ENCODE measurements around the gene POLR3E. TPM values are rescaled to one million over a fixed set of nuclear protein-coding genes. Genes with fewer than 3 reads are reported as not detected.

The POLR3E gene
- total and polyA plus RNA-seq, 7 experiments from 2014 or later: 11.8 to 232 (median 107) TPM

DNA sequence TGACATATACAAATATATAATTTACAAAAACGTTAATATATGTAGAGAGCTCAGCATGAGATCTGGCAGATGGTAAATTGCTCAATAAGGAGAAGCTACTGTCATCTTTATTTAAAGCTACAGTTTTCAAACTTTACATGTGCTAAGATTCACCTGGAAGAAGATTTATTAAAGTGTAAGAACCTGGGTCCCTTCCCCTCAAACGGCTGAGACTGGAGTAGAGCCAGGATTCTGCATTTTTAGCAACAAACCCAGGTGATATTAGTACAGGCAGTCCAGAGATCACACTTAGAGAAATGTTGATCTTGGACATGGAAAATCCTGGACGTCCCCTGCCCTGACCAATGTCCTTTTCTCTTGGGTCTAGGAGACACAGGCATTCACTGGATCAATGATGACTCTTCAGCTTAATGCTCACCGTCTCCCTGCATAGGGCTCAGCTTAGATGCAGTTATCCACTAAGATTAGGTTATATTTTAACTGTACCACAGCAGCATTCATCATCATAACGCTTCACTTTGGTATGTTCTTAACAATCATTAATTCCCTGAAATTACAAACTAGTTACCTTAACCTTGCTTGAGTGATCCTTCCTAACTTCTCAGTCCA, 56.8 kb downstream of the POLR3E start:
- CTCF ChIA-PET: no interaction called here
- Histone ChIP-seq H3K9me3 (ENCODE audit: control insufficient read depth in 2 of 3, low read length in 3 of 3) (no peaks in the 10 kb centered on the region), H3K27me3 (ENCODE audit: control insufficient read depth in 2 of 2, insufficient read depth in 2 of 2, low read length in 2 of 2) (no peaks in the 10 kb centered on the region), H3K4me1 (ENCODE audit: control insufficient read depth in 2 of 2, insufficient read depth in 2 of 2, low read length in 2 of 2) (peaks cover 50 to 59% of the 10 kb centered on the region in 2 donors), H3K27ac (ENCODE audit: low read depth, low read length) (peak overlapping the region; percentile 48), H3K4me3 (ENCODE audit: low read length) (no peak overlapping the region), H3K36me3 (ENCODE audit: control insufficient read depth in 2 of 3, insufficient read depth in 3 of 3, low read length in 3 of 3) (peaks cover 0 to 13% (median 12%) of the 10 kb centered on the region in 3 experiments)
- peak overlapping the region in 9 of 10 donors; percentile 8 to 49 (median 36) for H3K4me3 Mint-ChIP-seq
- no peaks in the 10 kb centered on the region for H3K27me3 Mint-ChIP-seq
- POLR2A ChIA-PET: interaction anchor here (0.5 to 4.9 kb wide), 8 partner anchors 9 to 56 kb away, joined by 3 to 38 read pairs (median 8); partner anchors contain the start of gene CDR2
- intact Hi-C loops (cut with micrococcal nuclease): loop anchor here in 1 of 2 donors (2.0 to 10.0 kb wide), 2 partner anchors 17 to 1449 kb away; partner anchors contain the start of genes DCUN1D3 and LYRM1
- peak overlapping the region; percentile 69 to 88 (median 83) for H3K27ac Mint-ChIP-seq
- H3K36me3 Mint-ChIP-seq: peaks cover 7 to 43% (median 27%) of the 10 kb centered on the region in 5 donors
- peaks cover 0 to 2% (median 0%) of the 10 kb centered on the region in 11 donors for H3K9me3 Mint-ChIP-seq
- ATAC-seq: no peak
- no peak for DNase-seq
- peaks cover 32 to 76% (median 67%) of the 10 kb centered on the region in 7 donors for H3K4me1 Mint-ChIP-seq

DNA sequence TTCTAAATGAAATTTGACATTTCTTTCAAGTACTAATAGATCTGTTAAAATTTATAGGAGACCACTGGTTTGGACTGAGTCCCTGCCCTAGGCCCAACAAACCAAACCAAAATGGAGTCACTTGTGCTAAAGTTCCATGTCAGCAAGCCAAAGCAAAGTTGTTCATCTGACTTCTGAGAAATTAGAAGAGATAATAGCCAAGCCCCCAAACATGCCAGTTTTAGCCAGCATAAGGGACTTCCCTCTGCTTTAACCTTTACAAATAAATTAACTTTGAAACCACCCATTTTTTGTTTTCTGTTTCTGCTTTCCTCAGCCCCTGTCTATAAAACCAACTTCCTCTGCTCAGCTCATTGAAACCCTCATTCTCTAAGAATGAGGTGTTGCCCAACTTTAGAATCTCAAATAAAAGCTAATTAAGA, 58.3 kb downstream of the POLR3E start:
- intact Hi-C loops (cut with micrococcal nuclease): loop anchor here in 1 of 2 donors (2.0 to 10.0 kb wide), 3 partner anchors 19 to 1451 kb away; partner anchors contain the start of genes DCUN1D3 and LYRM1
- no peaks in the 10 kb centered on the region for H3K9me3 ChIP-seq (ENCODE audit: control insufficient read depth in 2 of 3, low read length in 3 of 3)
- ATAC-seq: no peak

DNA sequence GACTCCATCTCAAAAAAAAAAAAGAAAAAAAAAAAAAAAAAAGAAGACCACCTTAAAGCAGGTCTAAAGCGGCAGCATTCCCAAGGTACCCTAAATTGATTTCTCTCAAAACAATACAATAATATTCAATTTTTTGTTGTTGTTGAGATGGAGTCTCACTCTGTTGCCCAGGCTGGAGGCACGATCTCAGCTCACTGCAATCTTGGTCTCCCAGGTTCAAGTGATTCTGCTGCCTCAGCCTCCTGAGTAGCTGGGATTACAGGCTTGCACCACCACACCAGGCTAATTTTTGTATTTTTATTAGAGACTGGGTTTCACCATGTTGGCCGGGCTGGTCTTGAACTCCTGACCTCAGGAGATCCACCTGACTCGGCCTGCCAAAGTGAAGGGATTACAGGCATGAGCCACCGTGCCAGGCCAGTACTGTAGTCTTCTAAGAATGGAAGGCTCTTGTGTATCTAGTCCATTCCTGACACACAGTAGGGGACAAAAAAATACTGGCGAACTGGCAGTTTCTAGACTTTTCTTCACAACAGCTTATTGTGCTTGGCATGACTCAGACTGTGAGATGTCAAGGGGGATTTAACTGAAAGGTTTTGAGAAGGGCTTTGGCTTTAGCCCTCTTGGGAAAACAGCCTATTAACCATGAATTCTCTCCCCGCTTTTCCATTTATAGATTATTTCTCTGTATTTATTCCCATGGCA, 59.9 kb downstream of the POLR3E start:
- ATAC-seq: peak; percentile 7
- H3K27ac ChIP-seq (ENCODE audit: low read depth, low read length): peak overlapping the region; percentile 64

More for the DNA sequence above, 58.3 kb downstream of the POLR3E start:
- Mint-ChIP-seq H3K36me3 (peaks cover 0 to 40% (median 23%) of the 10 kb centered on the region in 5 donors), H3K9me3 (peaks cover 0 to 2% (median 0%) of the 10 kb centered on the region in 11 donors), H3K27me3 (no peaks in the 10 kb centered on the region), H3K4me3 (peak overlapping the region in 9 of 10 donors; percentile 5 to 69 (median 35)), H3K27ac (peak overlapping the region; percentile 37 to 84 (median 77)), H3K4me1 (peaks cover 39 to 88% (median 80%) of the 10 kb centered on the region in 7 donors)
- H3K27me3 ChIP-seq (ENCODE audit: control insufficient read depth in 2 of 2, insufficient read depth in 2 of 2, low read length in 2 of 2): no peaks in the 10 kb centered on the region
- H3K4me1 ChIP-seq (ENCODE audit: control insufficient read depth in 2 of 2, insufficient read depth in 2 of 2, low read length in 2 of 2): peaks cover 56 to 69% of the 10 kb centered on the region in 2 donors
- peak in 1 of 9 donors; percentile 12 for DNase-seq
- peak overlapping the region; percentile 19 for H3K27ac ChIP-seq (ENCODE audit: low read depth, low read length)
- ChIA-PET POLR2A (interaction anchor here (1.0 to 4.9 kb wide), 6 partner anchors 10 to 163 kb away, joined by 3 to 38 read pairs (median 9); no protein-coding TSS in a partner anchor), CTCF (interaction anchor here (0.8 to 1.2 kb wide), 2 partner anchors 37 to 65 kb away, joined by 3 read pairs; no protein-coding TSS in a partner anchor)
- H3K36me3 ChIP-seq (ENCODE audit: control insufficient read depth in 2 of 3, insufficient read depth in 3 of 3, low read length in 3 of 3): peaks cover 0 to 5% (median 0%) of the 10 kb centered on the region in 3 experiments
- H3K4me3 ChIP-seq (ENCODE audit: low read length): no peak overlapping the region

GRCh38 chr16:22357635-22357971, 60.4 kb downstream of the POLR3E start:
- ChIA-PET POLR2A (interaction anchor here (0.8 to 5.7 kb wide), 12 partner anchors 10 to 168 kb away, joined by 3 to 93 read pairs (median 6); partner anchors contain the start of gene CDR2), CTCF (interaction anchor here (0.6 to 1.8 kb wide), 4 partner anchors 21 to 169 kb away, joined by 3 to 6 read pairs (median 5); no protein-coding TSS in a partner anchor)
- intact Hi-C loops (cut with micrococcal nuclease): loop anchor here in 1 of 2 donors (1.0 to 10.0 kb wide), 3 partner anchors 17 to 1453 kb away; partner anchors contain the start of genes CDR2, DCUN1D3 and LYRM1
- Mint-ChIP-seq H3K4me1 (peaks cover 41 to 90% (median 82%) of the 10 kb centered on the region in 7 donors), H3K27ac (peak overlapping the region; percentile 85 to 98 (median 93)), H3K9me3 (peaks cover 0 to 2% (median 0%) of the 10 kb centered on the region in 11 donors), H3K27me3 (no peaks in the 10 kb centered on the region), H3K4me3 (peak overlapping the region in 9 of 10 donors; percentile 36 to 88 (median 71)), H3K36me3 (peaks cover 0 to 29% (median 22%) of the 10 kb centered on the region in 5 donors)
- DNase-seq (peak in 3 of 9 donors; percentile 36 to 52 (median 43)), ATAC-seq (peak; percentile 69)
- Histone ChIP-seq H3K27me3 (ENCODE audit: control insufficient read depth in 2 of 2, insufficient read depth in 2 of 2, low read length in 2 of 2) (no peaks in the 10 kb centered on the region), H3K9me3 (ENCODE audit: control insufficient read depth in 2 of 3, low read length in 3 of 3) (no peaks in the 10 kb centered on the region), H3K27ac (ENCODE audit: low read depth, low read length) (peak overlapping the region; percentile 64), H3K4me3 (ENCODE audit: low read length) (peak overlapping the region; percentile 3), H3K4me1 (ENCODE audit: control insufficient read depth in 2 of 2, insufficient read depth in 2 of 2, low read length in 2 of 2) (peaks cover 56 to 71% of the 10 kb centered on the region in 2 donors), H3K36me3 (ENCODE audit: control insufficient read depth in 2 of 3, insufficient read depth in 3 of 3, low read length in 3 of 3) (peaks cover 0 to 5% (median 0%) of the 10 kb centered on the region in 3 experiments)

More for the DNA sequence above, 59.9 kb downstream of the POLR3E start:
- Mint-ChIP-seq H3K4me1 (peaks cover 41 to 90% (median 82%) of the 10 kb centered on the region in 7 donors), H3K36me3 (peaks cover 0 to 29% (median 21%) of the 10 kb centered on the region in 5 donors), H3K9me3 (peaks cover 0 to 2% (median 0%) of the 10 kb centered on the region in 11 donors), H3K27me3 (no peaks in the 10 kb centered on the region), H3K27ac (peak overlapping the region; percentile 85 to 98 (median 93)), H3K4me3 (peak overlapping the region in 9 of 10 donors; percentile 36 to 88 (median 71))
- Histone ChIP-seq H3K36me3 (ENCODE audit: control insufficient read depth in 2 of 3, insufficient read depth in 3 of 3, low read length in 3 of 3) (peaks cover 0 to 5% (median 0%) of the 10 kb centered on the region in 3 experiments), H3K27me3 (ENCODE audit: control insufficient read depth in 2 of 2, insufficient read depth in 2 of 2, low read length in 2 of 2) (no peaks in the 10 kb centered on the region), H3K4me3 (ENCODE audit: low read length) (peak overlapping the region; percentile 3), H3K4me1 (ENCODE audit: control insufficient read depth in 2 of 2, insufficient read depth in 2 of 2, low read length in 2 of 2) (peaks cover 56 to 73% of the 10 kb centered on the region in 2 donors), H3K9me3 (ENCODE audit: control insufficient read depth in 2 of 3, low read length in 3 of 3) (no peaks in the 10 kb centered on the region)
- intact Hi-C loops (cut with micrococcal nuclease): loop anchor here in 1 of 2 donors (1.0 to 10.0 kb wide), 3 partner anchors 17 to 1452 kb away; partner anchors contain the start of genes CDR2, DCUN1D3 and LYRM1
- CTCF ChIA-PET: interaction anchor here (0.6 to 1.8 kb wide), 4 partner anchors 20 to 168 kb away, joined by 3 to 6 read pairs (median 5); no protein-coding TSS in a partner anchor
- POLR2A ChIA-PET: interaction anchor here (1.0 to 5.7 kb wide), 10 partner anchors 9 to 167 kb away, joined by 3 to 93 read pairs (median 7); partner anchors contain the start of gene CDR2
- no peak for DNase-seq

DNA sequence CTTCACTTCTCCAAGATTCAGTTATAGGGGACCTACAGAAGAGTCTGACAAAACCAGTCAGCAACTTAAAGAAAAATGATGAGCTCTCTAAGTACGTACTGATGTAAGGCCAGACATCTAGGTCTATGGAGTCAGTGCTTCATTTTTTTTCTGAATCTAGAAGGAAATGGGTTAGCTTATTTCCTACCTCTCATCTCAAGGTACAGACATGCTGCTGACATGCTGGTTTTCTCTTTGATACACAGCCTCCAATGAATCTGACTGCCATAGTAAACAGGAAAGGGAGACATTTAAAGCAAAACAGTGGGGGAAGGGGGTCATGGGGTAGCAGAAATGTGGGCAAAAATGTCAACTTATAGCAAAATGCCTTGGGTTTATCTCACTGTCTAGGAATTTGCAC, 60.8 kb downstream of the POLR3E start:
- H3K27me3 ChIP-seq (ENCODE audit: control insufficient read depth in 2 of 2, insufficient read depth in 2 of 2, low read length in 2 of 2): no peaks in the 10 kb centered on the region
- H3K4me1 Mint-ChIP-seq: peaks cover 41 to 89% (median 78%) of the 10 kb centered on the region in 7 donors
- peak overlapping the region; percentile 3 for H3K4me3 ChIP-seq (ENCODE audit: low read length)
- H3K27me3 Mint-ChIP-seq: no peaks in the 10 kb centered on the region
- CTCF ChIA-PET: interaction anchor here (0.6 to 1.8 kb wide), 5 partner anchors 21 to 169 kb away, joined by 3 to 6 read pairs (median 5); no protein-coding TSS in a partner anchor
- peak overlapping the region; percentile 85 to 98 (median 93) for H3K27ac Mint-ChIP-seq
- H3K9me3 Mint-ChIP-seq: peaks cover 0 to 2% (median 0%) of the 10 kb centered on the region in 11 donors
- POLR2A ChIA-PET: interaction anchor here (0.8 to 5.7 kb wide), 14 partner anchors 10 to 168 kb away, joined by 3 to 93 read pairs (median 5); partner anchors contain the start of genes CDR2 and POLR3E
- peaks cover 0 to 33% (median 24%) of the 10 kb centered on the region in 5 donors for H3K36me3 Mint-ChIP-seq
- intact Hi-C loops (cut with micrococcal nuclease): loop anchor here (1.0 to 10.0 kb wide), 4 partner anchors 11 to 1453 kb away; partner anchors contain the start of genes CDR2 (in 2 of the 2), DCUN1D3 (in 1 of the 2) and LYRM1 (in 1 of the 2)
- peak overlapping the region; percentile 36 to 88 (median 71) for H3K4me3 Mint-ChIP-seq
- peak overlapping the region; percentile 64 for H3K27ac ChIP-seq (ENCODE audit: low read depth, low read length)
- H3K36me3 ChIP-seq (ENCODE audit: control insufficient read depth in 2 of 3, insufficient read depth in 3 of 3, low read length in 3 of 3): peaks cover 0 to 6% (median 0%) of the 10 kb centered on the region in 3 experiments
- peak in 7 of 9 donors; percentile 69 to 87 (median 81) for DNase-seq
- no peaks in the 10 kb centered on the region for H3K9me3 ChIP-seq (ENCODE audit: control insufficient read depth in 2 of 3, low read length in 3 of 3)
- peak; percentile 86 for ATAC-seq
- peaks cover 54 to 67% of the 10 kb centered on the region in 2 donors for H3K4me1 ChIP-seq (ENCODE audit: control insufficient read depth in 2 of 2, insufficient read depth in 2 of 2, low read length in 2 of 2)

All from naive thymus-derived CD4-positive, alpha-beta T cell (primary cell).